HG03558 (cell line): ENCODE measurements around the gene PPID.
A peak's percentile ranks its signal among the peaks of the same experiment; 100 is the strongest.
"Not testable (repeated sequence)": the region's sequence is repeated elsewhere in the genome, so short reads cannot be mapped to it uniquely, and the experiment has no call there.

ENCODE experiments used
- ATAC-seq: cut with Tn5 transposase; IDR thresholded peaks from one replicate; pipeline ENCODE4 v1.9.1; 2021; ENCODE audit warnings: moderate number of reproducible peaks; ENCODE audit not compliant: unreplicated experiment; ENCODE audit errors: extremely low read depth

The PPID gene

DNA sequence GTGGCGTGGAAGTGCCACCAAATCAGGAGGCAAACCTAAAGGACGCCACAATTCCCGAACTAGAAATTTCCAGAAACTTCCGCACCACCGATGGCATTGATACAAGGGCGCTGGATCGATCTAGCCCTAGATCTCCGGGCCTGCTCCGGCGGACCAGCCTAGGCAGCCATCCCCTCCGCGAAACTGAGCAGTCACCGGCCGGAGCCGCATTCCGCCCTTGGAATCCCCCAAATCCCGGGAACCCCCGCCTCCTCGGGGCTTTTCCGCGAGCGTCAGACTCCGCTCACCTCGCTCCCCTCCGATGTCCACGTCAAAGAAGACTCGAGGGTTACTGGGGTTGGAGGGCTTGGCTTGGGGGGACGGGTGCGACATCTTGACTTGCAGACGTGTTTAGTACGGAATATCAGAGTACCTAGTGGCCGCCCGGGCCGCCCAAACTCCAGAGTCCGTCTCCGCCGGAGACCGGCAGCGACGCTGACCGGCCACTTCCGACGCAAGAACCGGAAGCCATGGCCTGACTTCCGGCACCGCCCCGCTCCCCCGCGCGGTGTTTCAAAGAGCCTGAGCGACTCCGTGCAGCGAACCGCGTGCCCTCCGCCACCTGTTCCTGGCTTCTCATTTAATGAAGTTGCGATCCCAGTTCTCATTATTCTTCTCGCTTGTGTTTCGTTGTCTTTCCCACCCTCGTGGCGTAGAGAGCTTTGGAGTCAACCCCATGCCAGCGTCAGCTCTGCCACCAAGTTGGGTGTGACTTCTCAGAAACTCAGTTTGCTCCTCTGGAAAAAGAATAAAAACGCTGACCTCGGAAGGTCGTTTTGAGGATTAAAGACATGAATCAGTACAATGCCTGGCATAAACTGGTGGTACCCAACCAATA, at the start of gene PPID:
Gene PPID (minus strand): TSS at position 480 of the 877 bp plus-strand sequence. CDS start 108 bp downstream, at position 372.
- peak; percentile 95 for ATAC-seq

DNA sequence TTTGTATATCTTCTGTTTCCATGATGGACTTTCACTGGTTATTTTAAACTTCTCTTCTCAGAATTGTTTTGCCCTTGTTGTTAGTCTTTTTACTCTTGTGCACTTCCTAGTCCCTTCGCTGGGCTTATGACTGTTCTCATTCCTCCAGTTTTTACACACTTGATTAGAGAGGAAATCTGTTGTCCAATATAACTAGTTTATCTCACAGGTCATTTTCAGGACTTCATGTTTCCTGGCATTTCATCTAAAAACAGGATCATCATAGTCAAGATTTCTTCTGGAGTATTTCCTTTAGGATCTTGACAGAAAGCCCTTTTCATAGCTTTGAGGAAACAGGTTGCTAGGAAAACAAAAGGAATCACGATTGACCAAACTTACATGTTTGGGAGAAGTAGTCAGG, 48.6 kb upstream of the PPID start:
- no peak for ATAC-seq

DNA sequence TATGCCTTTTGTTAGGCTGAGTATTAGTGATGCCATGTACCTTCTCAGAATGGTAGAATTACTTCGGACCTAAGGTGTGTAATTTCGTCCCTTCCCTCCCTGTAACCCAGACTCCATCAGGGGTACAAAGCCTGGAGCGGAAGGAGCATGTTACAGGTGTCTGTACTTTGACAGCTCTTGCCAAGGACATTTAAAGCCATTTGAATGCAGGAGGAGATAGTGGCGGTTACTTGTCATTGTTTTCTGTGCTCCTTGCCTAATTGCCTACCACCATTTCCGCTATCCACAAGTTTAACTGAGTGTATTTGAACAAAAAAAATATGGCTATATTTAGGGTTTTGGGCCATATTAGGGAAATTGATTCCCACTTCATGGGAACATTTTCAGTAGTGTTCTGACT, 47.5 kb upstream of the PPID start:
- no peak for ATAC-seq

DNA sequence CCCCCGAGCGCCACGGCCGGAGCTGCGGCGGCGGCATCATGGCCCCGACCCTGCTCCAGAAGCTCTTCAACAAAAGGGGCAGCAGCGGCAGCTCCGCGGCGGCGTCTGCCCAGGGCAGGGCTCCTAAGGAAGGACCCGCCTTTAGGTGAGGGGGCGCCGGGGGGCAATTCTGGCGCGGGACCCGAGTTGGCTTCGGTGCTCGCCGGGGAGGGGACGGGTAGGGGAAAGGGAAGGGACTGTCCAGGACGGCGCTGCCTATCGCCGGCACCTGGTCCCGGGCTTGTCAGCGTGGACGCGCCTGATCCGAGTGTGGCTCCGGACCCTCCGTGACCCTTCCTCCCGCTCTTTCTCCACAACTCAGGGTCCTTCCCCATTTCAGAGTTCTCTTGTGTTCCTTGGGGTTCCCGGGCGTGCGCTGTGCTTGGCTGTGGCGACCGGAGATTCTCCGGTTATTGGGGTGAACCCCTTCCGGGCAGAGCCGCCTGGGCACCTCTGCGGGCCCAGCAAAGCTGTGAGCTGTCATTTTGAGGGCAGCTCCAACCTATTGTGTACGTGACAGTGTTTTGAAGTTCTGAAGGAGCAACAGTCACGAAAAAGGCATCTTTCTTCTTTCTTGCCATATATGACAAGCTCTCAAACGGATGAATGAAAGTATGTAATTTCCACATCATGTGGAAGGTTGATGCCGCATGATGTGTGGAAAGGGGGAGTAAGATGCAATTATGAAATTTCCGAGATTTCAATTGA, 46.2 kb upstream of the PPID start:
- ATAC-seq, result peak; percentile 18

DNA sequence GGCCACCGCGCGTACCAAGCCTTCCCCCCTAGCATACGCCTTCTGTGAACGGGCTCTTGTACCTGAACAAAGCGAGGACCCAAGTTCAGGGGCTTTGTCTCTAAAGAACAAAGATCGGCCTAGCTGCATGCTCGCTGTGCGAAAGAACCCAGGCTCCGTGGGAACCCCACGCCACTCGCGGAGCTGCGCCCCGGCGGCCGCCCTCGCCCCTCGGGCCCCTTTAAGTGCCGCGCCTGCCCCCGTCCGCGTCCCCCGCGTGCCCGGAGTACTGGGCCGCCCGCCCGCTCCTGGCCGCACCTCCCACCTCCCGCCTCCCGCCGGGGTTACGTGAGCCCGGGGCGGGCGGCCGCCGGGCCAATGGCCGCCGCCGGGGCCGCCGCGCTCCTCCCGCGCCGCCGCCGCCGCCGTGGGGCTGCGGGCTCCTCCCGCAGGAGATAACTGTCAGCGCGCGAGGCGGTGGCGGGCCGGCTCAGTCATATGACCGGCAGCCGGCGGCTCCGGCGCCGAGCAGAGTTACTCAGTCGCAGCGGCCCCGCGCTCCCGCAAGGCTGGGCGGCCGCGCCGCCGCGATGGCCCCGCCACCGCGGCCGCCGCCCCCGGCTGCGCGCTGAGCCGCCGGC, 45.5 kb upstream of the PPID start, which contains the start of gene FNIP2:
Gene FNIP2 (plus strand): TSS at position 472 of the 620 bp plus-strand sequence. CDS start 187 bp downstream, outside the sequence.
- peak; percentile 63 for ATAC-seq

DNA sequence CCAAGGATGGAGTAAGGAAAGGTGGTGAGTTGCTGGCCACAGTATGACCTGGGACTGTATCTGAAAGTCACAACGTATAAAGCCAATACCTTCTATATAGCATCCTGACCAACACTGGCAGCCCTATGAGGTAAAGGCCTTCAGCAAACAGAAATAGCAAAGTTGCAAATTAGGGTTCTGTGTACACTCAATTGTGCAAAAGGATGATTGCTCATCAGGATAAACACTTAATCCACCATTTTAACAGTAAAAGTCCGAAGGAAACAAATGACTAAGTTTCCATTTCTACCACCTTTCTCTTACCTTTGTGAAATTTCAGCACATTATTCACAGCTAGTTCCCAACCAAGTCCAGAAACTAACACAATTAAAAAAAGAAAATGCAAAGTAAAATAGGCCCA, 44.3 kb upstream of the PPID start:
- no peak for ATAC-seq

DNA sequence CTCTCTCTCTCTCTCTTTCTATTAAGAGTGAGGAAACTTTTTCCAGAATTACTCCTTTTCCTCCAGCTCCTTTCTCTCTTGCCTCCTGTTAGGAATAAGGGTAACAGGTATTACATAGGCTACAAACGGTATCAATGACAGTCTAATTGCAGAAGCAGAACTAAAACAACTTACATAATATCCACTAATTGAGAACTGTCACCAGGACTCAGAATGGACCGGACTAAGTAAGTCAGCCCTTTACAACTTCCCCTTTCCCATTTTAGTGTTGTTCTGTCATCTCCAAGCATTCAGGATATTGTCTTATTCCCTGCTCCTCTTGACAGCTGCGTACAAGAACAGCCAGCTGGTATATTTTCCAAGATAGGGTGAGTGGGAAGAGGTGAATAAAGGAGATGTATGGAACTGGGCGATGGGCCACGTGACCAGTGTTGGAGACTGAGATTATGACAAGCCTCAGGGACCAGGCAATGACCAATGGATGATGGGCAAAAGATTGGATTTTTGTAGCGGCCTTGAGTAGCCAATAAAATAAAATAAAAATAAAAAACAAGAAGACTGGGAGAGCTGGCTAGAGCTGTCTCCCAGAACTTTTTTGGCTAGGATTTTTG, 43.3 kb upstream of the PPID start:
- ATAC-seq, result no peak

DNA sequence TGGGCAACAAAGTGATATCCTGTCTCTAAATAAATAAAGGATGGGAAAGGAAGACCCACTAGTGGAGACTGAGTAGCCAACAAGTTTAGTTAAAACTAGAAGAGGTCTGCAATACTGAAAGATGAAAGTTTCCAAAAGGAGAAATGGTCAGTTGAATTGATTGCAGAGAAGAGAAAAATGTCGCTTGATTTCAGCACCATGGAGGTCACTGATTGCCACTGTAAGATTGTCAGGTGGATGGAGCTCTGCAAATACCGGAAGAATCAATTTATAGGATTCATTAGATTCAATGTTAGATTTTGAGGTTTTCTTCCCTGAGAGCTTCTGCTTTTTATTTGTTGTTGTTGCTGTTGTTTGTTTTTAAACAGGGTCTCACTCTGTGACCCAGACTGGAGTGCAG, 40.3 kb upstream of the PPID start:
- ATAC-seq, result no peak

DNA sequence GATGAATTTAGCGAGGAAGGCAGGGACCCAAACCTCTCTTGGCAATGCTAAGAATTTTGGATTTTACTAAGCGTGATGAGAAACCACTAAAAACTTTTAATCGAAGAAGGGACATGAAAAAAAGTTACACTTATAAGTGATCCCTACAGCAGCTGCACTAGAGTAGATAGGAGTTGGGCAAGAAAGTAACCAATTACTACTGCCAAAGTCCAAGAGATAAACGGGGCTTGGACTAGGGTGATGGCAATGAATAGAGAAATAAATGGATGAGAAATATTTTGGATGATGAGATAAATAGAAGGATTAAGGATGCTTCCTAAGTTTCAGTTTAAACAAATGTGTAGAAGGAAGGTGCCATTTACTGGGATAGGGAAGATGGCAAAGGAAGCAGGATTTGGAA, 39.4 kb upstream of the PPID start:
- ATAC-seq, result no peak

DNA sequence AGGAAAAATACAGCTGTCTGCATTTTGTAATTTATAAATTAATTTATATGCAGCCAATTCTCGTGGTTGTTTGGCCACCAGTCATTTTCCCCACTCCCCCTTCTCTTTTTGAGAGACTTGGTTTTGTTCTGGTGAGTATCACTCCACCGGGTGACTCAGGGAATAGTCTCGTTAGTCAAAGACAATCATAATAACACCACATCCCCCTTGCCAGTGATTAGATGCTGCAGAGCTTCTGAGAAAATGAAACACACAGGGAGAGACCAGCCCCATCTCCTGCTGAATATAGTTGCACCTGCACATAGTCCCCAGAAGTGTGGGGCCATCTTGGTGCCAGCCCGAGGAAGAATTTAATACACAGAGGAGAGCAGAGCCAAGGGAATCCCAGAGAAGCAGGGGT, 37.7 kb upstream of the PPID start:
- ATAC-seq, result no peak

DNA sequence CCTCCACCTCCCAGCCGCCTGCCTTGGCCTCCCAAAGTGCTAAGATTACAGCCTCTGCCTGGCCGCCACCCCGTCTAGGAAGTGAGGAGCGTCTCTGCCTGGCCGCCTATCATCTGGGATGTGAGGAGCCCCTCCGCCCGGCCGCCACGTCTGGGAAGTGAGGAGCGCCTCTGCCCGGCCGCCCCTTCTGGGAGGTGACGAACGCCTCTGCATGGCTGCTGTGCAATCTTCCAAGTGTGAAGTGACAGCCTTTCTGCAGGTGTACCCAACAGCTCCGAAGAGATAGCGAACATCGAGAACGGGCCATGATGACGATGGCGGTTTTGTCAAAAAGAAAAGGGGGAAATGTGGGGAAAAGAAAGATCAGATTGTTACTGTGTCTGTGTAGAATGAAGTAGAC, 36.3 kb upstream of the PPID start:
- ATAC-seq, result not testable (repeated sequence)

DNA sequence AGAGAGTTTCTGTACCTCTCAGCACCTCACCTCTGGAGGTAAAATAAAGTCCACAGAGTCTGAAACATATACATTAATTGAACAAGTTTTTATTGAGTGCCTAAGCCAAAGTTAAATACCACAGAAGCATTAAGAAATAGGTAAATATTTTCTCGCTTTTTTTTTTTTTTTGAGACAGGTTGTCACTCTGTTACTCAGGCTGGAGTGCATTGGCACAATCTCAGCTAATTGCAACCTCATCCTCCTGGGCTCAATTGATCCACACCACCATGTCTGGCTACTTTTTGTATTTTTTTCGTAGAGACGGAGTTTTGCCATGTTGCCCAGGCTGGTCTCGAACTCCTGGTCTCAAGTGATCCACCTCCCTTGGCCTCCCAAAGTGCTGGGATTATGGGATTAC, 35.5 kb upstream of the PPID start:
- no peak for ATAC-seq

DNA sequence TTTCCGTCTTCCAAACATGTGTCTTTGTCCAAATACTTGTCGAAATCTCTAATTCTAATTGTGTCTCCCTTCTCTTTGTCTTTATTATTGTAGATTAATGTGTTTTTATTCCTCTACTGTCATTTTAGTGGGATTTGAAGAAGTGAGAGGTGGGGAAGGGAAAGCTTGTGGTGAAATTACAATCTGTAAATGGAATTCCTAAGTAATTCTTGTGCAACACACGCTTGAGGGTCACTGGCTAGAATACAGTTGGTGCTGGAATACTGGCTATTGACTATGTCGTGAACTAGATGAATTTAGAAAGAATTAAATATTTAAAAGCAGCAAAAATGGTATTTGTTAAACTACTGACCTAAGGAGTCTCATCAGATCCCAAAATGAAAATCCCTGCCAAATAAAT, 34.9 kb upstream of the PPID start:
- no peak for ATAC-seq

DNA sequence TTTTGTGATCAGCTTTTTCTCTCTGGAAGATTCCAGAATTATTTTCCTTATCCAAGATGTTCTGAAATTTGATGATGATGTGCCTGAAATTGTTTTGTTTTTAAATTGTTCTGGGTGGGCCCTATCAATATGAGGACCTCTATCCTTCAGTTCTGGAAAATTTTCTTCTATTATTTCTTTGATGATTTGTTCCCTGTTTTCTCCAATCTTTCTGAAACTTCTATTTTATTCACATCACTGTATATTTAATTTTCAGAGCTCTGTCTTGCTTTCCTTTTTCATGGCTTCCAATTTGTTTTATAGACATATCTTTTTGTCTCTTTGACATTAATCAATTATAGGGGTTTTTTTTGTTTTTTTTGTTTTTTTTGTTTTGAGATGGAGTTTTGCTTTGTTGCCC, 33.4 kb upstream of the PPID start:
- no peak for ATAC-seq

DNA sequence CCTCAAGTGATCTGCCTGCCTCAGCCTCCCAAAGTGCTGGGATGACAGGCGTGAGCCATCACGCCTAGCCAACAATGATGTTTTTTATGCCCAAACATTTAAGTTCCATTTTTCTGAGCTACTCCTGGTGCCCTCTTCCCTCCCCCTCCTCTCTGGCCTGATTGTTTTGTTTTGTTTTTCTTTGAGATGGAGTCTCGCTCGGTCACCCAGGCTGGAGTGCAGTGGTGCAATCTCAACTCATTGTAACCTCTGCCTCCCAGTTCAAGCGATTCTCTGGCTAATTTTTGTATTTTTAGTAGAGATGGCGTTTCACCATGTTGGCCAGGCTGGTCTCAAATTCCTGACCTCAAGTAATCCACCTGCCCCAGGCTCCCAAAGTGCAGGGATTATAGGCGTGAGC, 32.6 kb upstream of the PPID start:
- ATAC-seq, result not testable (repeated sequence)

DNA sequence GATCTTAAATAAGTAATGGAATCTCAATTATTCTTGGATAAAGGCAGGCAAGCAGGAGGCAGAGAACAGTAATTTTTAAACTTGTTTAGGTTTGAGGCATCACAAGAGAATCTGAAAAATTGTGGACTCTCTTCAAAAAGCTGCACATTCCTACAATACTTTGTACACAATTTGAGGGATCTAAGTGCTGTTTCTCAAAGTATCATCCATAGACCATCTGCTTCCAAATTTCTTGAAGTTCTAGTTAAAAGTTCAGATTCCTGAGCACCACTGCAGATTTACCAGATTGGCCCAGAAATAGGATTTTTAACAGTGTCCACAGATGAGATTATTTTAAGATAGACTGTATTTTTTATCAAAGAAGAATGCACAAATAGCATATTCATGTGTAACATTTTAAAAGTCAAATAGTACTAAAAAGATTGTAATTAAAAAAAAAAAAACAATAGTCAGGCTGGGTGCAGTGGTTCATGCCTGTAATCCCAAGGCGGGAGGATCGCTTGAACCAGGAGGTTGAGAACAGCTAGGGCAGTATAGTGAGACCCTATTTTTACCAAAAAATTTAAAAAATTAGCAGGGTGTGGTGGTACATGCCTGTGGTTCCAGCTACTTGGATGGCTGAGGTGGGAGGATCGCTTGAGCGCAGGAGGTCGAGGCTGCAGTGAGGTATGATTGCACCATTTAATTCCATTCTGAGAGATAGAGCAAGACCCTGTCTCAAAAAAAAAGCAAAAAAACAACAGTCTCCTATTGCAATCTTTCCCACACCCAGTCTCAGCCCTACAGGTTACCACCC, 31.4 kb upstream of the PPID start:
- no peak for ATAC-seq

DNA sequence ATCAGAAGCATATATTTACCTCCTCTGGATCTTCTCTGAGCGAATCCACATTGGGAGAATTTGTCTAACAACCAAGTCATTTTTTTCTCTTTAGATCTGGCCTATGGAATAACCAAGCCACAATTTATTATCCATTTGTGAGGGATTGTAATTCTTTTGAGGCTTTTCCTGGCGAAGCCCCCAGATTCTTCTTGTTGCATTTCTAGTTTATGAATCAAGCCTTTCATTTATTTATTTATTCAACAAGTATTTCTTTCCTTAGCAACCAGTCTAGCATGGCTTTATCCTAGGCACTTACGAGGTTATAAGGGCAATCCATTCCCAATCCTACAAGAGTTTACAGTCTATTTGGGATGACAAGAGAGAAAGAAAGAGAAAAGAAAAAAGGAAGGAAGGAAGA, 27.2 kb upstream of the PPID start:
- ATAC-seq, result no peak

DNA sequence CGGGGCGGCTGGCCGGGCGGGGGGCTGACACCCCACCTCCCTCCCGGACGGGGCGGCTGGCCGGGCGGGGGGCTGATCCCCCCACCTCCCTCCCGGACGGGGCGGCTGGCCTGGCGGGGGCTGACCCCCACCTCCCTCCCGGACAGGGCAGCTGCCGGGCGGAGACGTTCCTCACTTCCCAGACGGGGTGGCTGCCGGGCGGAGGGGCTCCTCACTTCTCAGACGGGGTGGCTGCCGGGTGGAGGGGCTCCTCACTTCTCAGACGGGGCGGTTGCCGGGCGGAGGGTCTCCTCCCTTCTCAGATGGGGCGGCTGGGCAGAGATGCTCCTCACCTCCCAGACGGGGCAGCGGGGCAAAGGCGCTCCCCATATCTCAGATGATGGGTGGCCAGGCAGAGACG, 23.3 kb upstream of the PPID start:
- ATAC-seq, result not testable (repeated sequence)

DNA sequence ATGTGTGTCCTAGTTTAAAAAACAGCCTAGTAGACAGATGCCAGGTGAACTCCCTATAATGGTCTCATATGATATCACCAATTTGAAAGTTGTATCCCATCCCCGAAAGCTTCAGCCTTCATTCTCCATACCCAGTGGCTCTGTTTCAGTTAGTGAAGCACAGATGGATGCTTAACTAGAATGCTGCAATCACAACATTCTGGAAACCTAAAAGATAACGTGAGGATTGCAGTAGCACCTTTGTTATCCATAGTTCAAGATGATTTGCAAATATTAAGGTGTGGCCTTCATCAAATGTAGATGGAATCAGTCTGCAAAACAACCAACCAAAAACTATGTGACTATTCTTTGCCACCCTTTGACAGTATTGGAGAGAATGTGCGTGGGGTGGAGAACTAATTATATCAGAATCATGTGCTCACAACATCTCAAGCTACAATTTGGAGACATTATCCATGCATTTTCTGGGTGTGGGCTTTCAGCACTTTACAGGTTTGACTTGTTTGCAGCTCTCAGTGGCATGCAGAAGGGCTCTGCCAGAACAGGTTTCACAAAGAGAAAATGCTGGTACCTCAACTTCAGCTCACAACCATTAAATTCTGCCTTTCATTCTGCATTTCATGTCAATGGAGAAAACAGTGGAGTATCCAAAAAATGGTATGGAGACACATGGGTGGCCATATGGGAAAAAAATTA, 18.3 kb upstream of the PPID start:
- ATAC-seq, result no peak
